Medulla oblongata (tissue), 1 donor: Measurements from ENCODE around the gene P4HB.

ENCODE experiments used
- DNase-seq: peaks from one replicate; pipeline ENCODE4 v3.0.0-alpha.2; 2015; ENCODE audit errors: extremely low spot score

The P4HB gene

DNA sequence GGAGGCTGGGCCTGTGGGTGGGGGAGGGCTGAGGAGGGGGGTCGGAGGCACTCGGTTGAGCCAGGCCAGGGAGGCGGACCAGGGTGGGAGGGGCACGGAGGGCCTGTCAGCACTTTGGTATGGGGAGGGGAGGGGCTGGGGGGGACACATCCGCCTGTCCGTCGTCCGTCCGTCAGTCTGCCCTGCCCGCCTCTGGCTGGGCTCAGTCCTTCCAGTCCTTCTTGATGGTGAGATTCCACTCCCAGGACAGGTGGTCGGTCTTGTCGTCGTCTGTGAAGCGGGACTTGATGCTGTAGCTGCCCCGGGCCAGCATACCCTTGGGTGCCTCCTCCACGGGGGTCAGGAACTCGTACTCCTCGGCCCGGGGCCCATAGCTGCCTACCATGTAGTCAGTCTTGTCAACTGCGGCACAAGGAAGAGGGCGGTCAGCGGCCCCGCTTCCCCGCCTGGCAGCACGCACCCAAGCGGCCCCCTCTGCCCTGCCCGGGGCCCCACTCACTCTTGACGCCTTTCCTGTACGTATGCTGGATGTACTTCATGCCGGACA is 8.4 kb upstream of the P4HB start:
- no peak for DNase-seq

GRCh38 chr17:81867991-81868673 is 7.8 kb upstream of the P4HB start:
- no peak for DNase-seq

- DNase-seq, result peak; percentile 8
Measured at GRCh38 chr17:81867170-81867990, 7.0 kb upstream of the P4HB start.

GRCh38 chr17:81866440-81867169 is 6.3 kb upstream of the P4HB start:
- no peak for DNase-seq

- no peak for DNase-seq
Measured at GRCh38 chr17:81865733-81866439, 5.6 kb upstream of the P4HB start.

- no peak for DNase-seq
Measured at GRCh38 chr17:81865358-81865732, 5.0 kb upstream of the P4HB start.

DNA sequence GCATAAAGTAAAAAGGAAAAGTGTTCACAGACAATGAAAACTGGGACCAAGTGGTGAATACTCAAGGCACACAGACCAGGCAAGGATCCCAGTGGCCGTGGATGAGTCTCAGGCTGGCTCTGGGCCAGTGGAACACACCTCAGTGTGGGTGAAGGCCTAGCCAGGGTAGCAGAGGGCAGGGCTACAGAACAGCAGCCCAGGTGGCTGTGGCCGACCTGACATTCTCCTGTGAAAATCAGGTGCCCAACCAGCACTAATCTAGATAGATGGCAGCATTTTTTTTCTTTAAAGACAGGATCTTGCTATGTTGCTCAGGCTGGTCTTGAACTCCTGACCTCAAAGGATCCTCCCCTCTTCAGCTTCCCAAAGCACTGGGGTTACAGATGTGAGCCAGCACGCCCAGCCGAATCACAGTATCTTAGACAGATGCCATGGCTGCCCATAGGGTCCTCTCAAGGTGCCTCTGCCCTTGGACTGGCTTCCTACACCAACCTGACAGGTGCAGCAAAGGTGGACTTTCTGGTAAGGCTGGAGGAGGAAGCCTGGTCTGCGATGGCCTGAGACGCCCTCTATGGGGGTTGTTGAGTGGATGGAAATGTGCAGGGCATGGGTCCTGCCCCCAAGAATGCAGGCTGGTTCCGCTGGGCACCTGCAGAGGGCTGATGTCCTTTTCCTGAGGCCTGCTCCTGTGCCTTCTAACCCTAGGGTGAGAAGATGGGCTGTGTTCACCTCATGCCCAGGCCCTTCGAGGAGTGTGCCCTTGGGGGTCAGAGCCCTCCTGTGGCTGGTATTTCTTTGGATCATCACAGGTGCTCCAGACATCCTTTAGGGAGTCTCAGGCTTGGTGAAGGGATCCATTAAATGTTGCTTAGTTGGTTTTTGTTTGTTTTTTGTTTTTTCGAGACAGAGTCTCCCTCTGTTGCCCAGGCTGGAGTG is 3.8 kb upstream of the P4HB start:
- no peak for DNase-seq

DNA sequence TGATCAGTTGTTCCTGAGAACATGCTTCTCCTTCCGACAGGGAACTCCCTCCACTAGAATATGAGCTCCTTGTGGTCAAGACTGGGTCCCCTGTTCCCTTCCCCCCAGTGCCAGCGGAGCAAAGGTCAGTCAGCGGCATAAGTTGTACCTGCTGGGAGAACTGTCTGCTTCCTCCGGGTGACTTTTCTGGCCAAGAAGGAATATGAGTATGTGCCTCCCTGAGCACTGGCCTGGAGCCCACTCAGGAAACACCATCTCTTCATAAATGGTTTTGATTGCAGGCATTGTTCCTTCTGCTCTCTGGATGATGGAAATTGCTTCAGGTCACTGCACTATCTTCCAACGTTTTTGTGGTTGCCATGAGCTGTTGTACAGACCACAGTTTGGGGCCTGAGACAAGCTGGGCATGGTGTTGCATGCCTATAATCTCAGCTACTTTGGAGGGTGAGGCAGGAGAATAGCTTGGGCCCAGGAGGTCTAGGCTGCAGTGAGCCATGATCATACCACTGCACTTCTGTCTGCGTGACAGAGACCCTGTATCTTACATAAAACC is 2.9 kb upstream of the P4HB start:
- no peak for DNase-seq

- DNase-seq, result peak; percentile 100
Measured at GRCh38 chr17:81860756-81861568, 627 bp upstream of the P4HB start.

GRCh38 chr17:81858967-81859905 is 1.1 kb downstream of the P4HB start:
- no peak for DNase-seq

GRCh38 chr17:81858170-81858966 is 2.0 kb downstream of the P4HB start:
- DNase-seq, result no peak

DNA sequence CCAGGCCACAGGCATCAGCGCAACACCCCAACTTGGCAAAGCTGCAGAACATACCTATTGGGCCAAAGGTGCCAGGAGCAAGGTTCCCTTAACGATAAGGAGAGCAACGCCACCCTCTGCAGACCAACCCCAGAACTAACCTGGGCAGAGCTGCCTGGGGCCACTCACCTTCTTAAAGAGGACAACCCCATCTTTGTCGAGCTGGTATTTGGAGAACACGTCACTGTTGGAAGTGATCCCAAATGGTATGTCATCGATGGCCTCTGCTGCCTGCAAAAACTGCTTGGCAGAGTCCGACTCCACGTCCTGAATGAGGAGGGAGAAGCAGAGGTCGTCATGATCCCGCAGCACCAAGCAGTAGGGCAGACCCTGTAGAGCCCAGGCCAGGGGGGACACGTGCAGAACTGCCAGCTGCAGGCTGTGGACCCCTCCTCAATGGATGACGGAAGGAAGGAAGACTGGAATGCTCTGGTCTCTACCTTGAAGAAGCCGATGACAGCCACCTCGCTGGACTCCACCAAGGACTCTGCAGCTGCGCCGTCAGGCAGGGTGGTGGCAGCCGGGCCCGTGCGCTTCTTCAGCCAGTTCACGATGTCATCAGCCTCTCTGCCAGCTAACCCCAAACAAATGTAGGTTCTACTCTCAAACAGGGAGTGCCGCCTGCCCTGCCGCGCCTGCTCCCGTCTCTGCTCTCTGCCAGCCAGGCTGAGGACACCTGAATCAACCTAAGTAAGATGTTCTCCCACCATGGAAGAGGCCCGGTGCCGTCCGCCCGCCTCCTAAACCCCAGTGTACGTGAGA is 5.2 kb downstream of the P4HB start:
- no peak for DNase-seq

DNA sequence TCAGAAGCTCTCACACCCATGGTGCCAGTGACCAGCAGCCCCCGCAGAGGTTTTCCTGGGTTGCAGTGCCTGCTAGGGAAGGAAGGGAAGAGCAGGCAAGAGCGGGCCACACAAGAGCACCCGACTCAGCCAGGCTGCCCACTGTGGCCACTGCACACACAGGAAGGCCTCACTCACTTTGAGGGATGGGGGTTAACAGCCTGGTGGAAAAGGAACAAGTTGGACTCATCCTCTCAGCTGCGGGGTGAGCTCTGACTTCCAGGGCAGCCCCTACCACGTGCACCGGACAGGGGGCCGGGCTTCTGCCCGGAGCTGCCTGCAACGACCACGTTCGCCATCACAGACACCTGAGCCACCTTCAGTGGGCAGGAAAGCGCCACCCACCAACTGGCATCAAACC is 8.1 kb downstream of the P4HB start:
- no peak for DNase-seq

GRCh38 chr17:81851423-81851822 is 8.9 kb downstream of the P4HB start:
- no peak for DNase-seq

DNA sequence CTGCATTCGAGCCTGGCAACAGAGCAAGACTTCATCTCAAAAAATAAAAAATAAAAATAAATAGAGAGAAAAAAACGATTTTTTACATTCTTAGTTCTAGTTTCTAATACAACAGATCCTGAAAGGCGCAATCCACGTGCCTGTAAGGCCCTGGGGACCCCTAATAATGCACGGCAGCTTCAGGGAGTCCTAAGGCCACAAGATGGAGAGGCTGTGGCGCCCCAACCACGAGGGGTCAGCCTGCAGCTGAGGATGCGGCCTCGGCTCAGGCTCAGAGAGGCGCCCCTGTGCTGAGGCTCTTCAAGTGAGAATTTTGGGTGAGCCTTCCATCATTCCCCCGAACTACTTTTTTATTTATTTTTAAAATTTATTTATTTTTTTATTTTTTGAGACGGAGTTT is 10.9 kb downstream of the P4HB start:
- no peak for DNase-seq
